ENCODE data around the gene KAZN. TPM values are rescaled to one million over a fixed set of nuclear protein-coding genes. Genes with fewer than 3 reads are reported as not detected.

KAZN gene
- total and polyA plus RNA-seq, 4 donors = 7.6 to 18.8 (median 11.2) TPM

DNA sequence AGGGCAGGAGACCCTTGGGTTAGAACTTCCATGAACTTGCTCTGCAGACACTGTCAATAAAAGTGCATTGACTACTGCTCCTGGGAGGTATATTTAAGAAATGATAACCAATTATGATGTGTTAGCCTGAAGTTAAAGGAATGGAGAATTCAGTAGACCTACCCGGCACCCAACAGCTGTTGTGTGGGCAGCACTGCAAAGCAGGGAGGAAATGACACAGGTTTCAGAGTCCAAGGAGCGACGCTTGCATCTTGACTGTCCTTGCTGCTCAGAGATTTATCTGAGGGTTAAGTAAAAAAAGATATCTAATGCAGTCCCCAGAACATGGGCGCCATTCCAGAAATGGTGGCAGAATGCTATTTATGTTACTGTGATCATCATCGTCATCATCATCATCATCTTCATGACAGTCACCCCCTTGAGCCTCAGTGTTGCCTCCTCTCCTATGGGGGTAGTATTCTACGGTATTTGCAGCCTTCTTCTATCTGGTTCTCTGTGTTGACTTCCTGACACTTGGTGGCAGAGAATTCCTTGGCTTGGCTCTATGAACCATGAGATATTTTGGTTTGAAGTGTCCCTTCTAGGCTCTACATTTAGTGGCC, 225.9 kb downstream of the KAZN start:
- ATAC-seq (ENCODE audit: insufficient read depth, low FRiP score) (no peak), DNase-seq (no peak)
- WGBS, 2 donors = 60 to 70% methylated on average over 6 of the region's 6 CpGs
- H3K36me3 ChIP-seq (ENCODE audit: control insufficient read depth in 4 of 4, insufficient read depth in 4 of 4, low read length in 4 of 4) = no peaks in the 10 kb centered on the region
- no peaks in the 10 kb centered on the region for H3K9me3 ChIP-seq (ENCODE audit: control insufficient read depth in 4 of 4, insufficient read depth in 3 of 4, low read length in 3 of 4)
- H3K4me1 ChIP-seq (ENCODE audit: control insufficient read depth in 5 of 5, insufficient read depth in 5 of 5, low read length in 5 of 5) = no peaks in the 10 kb centered on the region
- H3K9ac ChIP-seq (ENCODE audit: insufficient read depth in 1 of 2, low read length in 2 of 2) = no peak overlapping the region
- no peaks in the 10 kb centered on the region for H3K27me3 ChIP-seq (ENCODE audit: control insufficient read depth in 3 of 3, insufficient read depth in 3 of 3, low read length in 2 of 3)
- no peak overlapping the region for H3K4me3 ChIP-seq
- no peak for TF ChIP-seq CTCF (IDR thresholded peaks at IDR 0.05; ENCODE audit: control extremely low read depth, extremely low read depth)
- no peak overlapping the region for H3K27ac ChIP-seq (ENCODE audit: low read depth in 1 of 2, low read length in 1 of 2)

DNA sequence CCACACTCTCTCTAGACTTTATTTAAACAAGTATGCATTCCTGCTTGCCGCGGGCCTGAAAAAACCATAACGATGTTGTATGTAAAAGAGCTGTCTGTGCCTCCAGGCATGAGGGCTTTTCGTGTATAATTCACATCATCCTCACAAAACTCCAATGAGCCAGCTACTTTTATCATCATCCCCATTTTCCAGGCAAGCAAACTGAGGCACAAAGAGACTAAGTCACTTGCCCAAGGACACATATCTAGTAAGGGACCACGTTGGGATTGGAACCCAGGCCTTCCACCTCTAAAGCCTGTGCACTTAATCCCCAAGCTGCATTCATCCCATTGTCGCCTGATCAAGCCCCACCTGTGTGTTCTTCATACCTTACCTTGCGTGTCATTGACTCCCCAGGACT, 226.9 kb downstream of the KAZN start:
- H3K9me3 ChIP-seq (ENCODE audit: control insufficient read depth in 4 of 4, insufficient read depth in 3 of 4, low read length in 3 of 4) = no peaks in the 10 kb centered on the region
- H3K9ac ChIP-seq (ENCODE audit: insufficient read depth in 1 of 2, low read length in 2 of 2) = no peak overlapping the region
- H3K36me3 ChIP-seq (ENCODE audit: control insufficient read depth in 4 of 4, insufficient read depth in 4 of 4, low read length in 4 of 4) = no peaks in the 10 kb centered on the region
- no peaks in the 10 kb centered on the region for H3K27me3 ChIP-seq (ENCODE audit: control insufficient read depth in 3 of 3, insufficient read depth in 3 of 3, low read length in 2 of 3)
- WGBS, 2 donors = 86 to 90% methylated on average over 7 of the region's 7 CpGs
- no peaks in the 10 kb centered on the region for H3K4me1 ChIP-seq (ENCODE audit: control insufficient read depth in 5 of 5, insufficient read depth in 5 of 5, low read length in 5 of 5)
- H3K4me3 ChIP-seq = no peak overlapping the region
- ATAC-seq (ENCODE audit: insufficient read depth, low FRiP score) (no peak), DNase-seq (no peak)
- no peak for TF ChIP-seq CTCF (IDR thresholded peaks at IDR 0.05; ENCODE audit: control extremely low read depth, extremely low read depth)
- H3K27ac ChIP-seq (ENCODE audit: low read depth in 1 of 2, low read length in 1 of 2) = no peak overlapping the region

DNA sequence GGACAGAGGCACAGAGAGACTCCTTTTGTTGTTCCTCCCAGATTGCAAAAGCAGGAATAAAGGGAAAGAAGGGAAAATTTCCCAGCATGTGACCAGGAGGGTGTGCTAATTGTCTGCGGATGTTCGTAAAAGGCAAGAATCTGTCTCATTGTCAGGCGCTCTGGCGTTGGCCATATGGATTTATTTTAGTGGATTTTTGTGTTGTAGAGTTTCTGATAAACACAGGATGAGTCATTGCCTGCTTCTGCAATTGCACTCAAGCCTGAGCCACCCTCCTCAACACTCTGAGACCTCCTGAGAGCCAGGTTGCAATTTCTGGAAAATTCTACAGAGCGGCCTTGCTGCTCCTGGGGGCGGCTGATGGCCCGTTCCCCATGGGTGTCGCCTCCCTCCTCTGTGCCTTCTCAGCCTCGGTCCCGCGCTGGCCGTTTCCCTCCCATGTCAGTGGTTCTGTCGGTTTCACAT, 227.7 kb downstream of the KAZN start:
- no peak for TF ChIP-seq CTCF (IDR thresholded peaks at IDR 0.05; ENCODE audit: control extremely low read depth, extremely low read depth)
- peak in 2 of 3 donors; percentile 45 to 62 for DNase-seq
- Histone ChIP-seq H3K4me3 (no peak overlapping the region), H3K9me3 (ENCODE audit: control insufficient read depth in 4 of 4, insufficient read depth in 3 of 4, low read length in 3 of 4) (no peaks in the 10 kb centered on the region), H3K27me3 (ENCODE audit: control insufficient read depth in 3 of 3, insufficient read depth in 3 of 3, low read length in 2 of 3) (no peaks in the 10 kb centered on the region), H3K36me3 (ENCODE audit: control insufficient read depth in 4 of 4, insufficient read depth in 4 of 4, low read length in 4 of 4) (no peaks in the 10 kb centered on the region), H3K4me1 (ENCODE audit: control insufficient read depth in 5 of 5, insufficient read depth in 5 of 5, low read length in 5 of 5) (no peaks in the 10 kb centered on the region), H3K27ac (ENCODE audit: low read depth in 1 of 2, low read length in 1 of 2) (no peak overlapping the region), H3K9ac (ENCODE audit: insufficient read depth in 1 of 2, low read length in 2 of 2) (no peak overlapping the region)
- peak; percentile 48 for ATAC-seq (ENCODE audit: insufficient read depth, low FRiP score)
- 58 to 63% methylated on average over 13 of the region's 13 CpGs for WGBS, 2 donors

All from lung (tissue), 12 donors.